CD4-positive, alpha-beta T cell treated with Interleukin-4 for 4 hours (primary cell): Measurements from ENCODE around the gene TMEM170A.
"Not testable (repeated sequence)": the region's sequence is repeated elsewhere in the genome, so short reads cannot be mapped to it uniquely, and the experiment has no call there.

Experiments
- DNase-seq: peaks from one replicate; pipeline ENCODE4 v3.0.0-alpha.2; 2020

Gene TMEM170A

DNA sequence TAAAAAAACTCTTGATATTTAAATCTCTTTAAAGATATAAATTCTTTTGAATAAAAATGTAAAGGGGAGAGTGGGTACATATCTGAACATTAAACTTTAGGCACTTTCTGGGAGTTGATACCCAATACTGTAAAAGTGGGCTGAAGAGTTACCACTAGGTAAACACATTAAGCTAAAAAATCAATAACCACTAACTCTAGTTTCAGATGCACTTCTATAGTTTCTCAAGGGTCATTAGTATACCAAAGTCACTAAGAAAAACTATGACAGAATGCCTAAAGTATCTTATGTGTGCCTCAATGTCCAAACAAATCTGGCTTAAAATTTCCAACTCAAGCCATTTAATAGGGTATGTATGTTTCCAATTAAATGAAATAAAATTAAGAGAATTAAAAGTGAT, 18.1 kb downstream of the TMEM170A start:
- DNase-seq, result no peak

DNA sequence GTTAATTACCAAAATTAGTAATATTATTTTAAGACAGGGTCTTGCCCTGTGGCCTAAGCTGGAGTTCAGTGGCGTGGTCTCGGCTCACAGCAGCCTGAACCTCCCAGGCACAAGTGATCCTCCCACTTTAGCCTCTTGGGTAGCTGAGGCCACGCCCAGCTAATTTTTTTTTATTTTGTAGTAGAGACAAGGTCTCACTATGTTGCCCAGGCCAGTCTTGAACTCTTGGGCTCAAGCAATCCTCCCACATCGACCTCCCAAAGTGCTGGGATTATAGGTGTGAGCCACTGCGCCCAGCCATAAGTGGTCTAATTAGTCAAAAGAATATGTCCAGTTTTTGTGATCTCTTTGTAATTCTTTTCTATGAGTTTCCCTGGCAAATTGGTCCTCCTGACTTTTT, 19.2 kb downstream of the TMEM170A start:
- DNase-seq, result no peak

DNA sequence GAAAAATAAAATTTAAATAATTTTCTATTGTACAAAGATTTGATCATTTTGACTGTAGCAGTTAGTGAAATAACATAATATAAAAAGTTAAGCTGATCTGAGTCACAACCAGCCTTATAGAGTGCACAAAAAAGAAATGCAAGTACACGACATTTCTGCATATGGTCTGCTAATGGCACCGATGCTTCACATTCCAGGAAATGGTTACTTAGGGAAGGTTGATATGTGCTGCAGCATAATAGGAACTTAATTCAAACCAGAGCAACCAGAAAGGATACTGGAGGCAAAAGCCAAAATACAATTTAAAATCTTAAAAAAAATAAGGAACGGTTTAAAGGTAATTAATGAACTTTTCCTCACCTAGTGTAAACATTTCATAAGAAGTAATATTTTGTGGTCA, 21.2 kb downstream of the TMEM170A start:
- DNase-seq, result no peak

DNA sequence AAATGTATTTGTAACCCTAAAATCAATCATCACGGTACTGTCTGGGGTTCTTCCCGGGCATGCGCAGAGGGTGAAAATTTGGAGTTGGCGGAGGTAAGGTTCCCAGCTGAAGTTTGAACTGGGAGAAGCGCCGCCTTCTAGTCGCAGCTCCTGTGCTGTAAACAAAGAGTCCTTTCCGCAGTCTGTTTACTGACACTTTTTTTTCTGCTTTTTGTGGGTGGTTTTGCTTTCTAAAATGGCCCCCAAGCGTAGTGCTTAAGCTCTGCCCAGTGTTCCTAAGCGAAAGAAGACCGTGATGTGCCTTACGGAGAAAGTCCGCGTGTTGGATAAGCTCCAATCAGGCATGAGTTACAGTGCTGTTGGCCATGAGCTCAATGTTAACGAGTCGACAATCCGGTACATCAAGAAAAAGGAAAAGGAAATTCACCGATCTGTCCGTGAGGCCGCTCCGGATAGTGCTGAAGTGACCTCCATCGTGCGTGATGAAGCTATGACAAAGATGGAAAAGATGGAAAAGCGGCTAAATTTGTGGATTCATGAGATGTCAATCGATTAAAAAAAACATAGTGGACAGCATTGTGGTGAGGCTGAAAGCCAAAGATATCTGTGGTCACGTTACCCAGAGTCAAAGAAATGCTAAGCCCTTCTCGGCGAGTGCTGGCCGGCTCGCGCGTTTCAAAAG, 30.6 kb downstream of the TMEM170A start:
- DNase-seq, result peak; percentile 84

DNA sequence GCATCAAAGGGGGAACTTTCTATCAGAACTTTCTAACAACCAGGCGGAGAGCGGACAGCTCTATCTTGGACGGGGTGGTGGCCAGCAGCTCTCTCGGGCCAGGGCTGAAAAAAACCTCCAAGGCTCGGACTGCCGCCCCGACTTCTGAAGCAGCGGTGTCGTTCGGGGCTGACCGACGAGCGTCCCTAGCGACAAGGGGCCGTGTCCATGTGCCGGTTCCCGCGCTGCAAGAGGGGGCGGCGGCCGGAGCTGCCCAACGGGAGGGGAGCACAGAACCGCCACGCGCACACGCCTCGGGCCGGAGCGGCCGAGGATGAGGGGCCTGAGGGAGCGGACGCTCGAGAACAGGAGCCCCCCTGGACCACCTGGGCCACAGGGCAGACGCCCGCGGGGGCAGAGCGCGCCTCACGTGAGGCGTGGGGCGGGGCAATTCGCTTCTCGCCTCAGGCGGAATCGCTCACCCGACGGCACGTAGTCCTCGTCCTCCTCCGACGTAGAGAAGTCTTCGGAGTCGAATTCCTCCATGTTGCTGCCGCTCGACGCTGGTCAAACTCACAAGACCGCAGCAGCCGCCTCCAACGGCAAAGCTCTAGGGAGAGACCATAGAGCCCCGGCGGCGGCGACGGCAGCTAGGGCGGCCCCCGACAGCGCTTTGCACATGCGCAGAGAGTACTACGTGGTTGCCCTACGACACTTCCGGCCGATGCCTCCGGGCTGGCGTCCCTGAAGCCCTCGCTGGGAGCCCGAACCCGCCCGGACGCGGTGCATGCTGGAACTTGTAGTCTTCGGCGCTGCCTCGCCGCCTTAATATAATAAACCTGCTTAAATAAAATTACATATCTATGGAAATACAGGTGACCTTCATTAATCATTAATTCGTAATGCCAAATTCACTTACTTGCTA, 31.4 kb downstream of the TMEM170A start, which contains the start of gene CFDP1:
Gene CFDP1 (minus strand): TSS at position 676 of the 904 bp plus-strand sequence. CDS start 151 bp downstream, at position 525.
- DNase-seq, result peak; percentile 94

DNA sequence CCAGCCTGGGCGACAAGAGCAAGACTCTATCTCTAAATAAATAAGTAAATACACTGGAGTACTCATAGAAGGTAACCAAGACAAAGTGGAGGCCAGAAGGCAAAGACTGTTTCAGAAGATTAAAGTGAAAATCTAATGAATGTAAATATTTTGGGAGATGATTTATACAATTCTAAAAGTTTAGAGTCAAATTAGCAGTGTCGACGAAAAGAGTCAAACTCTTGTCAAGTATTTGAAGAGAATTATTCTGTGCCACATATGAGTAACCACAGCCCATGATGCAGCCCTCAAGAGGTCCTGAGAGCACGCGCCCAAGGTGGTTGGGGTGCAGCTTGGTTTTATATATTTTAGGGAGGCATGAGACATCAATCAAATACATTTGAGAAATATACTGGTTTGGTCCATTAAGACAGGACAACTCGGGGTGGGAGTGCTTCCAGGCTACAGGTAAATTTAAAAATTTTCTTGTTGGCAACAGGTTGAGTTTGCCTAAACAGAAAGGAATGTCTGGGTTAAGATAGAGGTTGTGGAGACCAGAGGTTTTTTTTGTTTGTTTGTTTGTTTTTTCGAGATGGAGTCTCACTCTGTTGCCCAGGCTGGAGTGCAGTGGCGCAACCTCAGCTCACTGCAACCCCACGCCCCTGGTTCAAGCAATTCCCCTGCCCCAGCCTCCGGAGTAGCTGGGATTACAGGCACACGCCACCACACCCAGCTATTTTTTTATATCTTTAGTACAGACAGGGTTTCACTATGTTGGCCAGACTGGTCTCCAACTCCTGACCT, 34.7 kb downstream of the TMEM170A start:
- no peak for DNase-seq

DNA sequence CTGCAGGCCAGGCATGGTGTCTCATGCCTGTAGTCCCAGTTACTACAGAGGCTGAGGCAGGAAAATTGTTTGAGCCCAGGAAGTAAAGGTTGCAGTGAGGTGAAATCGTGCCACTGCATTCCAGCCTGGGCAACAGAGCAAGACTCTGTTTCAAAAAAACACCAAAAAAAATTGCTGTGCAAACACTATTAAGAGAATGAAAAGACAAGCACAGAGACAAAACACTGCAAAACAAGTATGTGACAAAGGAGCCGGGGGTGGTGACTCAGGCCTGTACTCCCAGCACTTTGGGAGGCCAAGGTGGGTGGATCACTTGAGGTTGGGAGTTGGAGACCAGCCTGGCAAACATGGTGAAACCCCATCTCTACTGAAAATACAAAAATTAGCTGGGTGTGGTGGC, 38.0 kb downstream of the TMEM170A start:
- DNase-seq, result not testable (repeated sequence)

DNA sequence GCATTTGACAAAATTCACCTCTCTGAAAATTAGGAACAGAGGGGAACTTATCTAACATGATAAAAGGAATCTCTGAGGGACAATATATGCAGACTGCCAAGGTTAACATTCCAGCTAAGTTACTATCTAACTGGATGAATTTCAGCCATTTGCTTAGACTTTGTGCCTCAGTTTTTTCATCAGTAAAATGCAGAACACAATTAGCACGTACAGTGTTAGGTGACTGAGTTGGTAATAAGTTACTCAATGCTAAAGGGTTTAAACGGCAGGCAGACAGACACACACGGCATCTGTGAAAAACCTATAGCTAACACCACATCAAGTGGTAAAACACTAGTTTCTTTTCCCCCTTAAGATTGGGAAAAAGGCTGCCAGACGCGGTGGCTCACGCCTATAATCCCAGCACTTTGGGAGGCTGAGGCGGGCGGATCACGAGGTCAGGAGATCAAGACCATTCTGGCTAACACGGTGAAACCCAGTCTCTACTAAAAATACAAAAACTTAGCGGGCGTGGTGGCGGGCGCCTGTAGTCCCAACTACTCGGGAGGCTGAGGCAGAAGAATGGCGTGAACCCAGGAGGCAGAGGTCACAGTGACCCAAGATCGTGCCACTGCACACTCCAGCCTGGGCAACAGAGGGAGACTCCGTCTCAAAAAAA, 40.3 kb downstream of the TMEM170A start:
- not testable (repeated sequence) for DNase-seq

DNA sequence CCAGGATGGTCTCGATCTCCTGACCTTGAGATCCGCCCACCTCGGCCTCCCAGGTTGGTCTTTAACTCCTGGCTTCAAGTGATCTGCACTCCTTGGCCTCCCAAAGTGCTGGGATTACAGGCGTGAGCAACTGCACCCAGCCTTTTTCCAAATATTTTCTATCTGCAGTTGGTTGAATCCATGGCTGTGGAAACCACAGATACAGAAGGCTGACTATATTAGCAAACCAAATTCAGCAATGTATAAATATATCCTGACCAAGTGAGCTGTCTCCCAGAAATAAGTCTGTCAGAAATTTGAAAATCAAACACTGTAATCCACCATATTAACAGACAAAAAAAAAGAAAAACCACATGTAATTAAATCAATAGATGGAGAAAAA, 40.8 kb downstream of the TMEM170A start:
- DNase-seq, result no peak

DNA sequence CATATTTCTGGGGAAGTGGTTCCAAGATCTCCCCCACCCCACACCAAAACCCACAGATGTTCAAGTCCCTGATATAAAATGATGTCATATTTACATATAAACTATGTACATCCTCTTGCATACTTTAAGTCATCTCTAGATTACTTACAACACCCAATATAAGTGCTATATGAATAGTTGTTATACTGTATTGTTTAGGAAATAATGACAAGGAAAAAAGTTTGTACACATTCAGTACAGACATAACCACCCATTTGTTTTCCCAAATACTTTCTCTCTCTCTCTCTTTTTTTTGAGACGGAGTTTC, 42.7 kb downstream of the TMEM170A start:
- no peak for DNase-seq

DNA sequence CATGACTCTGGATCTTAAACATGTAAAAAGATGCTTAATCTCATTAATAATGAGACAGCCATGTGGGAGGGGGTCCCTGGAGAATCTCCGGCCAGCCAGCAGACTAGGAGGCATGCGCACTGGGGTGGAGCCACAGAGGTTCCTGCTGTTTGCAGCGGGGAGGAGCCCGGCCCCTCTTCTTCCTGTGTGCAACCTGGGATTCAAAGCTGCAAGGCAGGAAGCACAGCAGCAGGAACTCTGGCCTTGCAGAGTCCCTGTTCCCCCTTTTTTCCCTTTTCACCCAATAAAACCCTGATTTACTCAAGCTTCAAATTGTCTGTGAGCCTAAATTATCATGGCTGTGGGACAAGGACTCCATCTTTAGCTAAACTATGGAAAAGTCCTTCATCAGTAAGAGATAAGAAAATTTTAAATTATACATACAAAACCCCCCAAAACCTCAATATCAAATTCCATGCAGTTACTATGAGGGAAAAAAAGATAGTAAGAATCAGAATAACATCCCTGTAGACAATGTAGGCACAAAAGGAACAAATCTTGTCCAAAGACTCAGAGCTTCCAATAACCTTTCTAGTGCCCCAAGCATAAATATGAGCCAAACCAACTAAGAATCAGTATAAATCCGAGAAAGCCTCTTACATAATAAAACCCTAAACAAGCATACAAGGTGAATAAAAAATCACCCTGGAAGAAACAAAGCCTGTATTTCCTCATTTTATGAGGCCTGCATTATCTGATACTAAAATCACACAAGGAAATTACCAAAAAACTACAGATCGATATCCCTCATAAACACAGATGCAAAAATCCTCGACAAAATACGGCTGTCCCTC, 43.3 kb downstream of the TMEM170A start:
- DNase-seq, result no peak

DNA sequence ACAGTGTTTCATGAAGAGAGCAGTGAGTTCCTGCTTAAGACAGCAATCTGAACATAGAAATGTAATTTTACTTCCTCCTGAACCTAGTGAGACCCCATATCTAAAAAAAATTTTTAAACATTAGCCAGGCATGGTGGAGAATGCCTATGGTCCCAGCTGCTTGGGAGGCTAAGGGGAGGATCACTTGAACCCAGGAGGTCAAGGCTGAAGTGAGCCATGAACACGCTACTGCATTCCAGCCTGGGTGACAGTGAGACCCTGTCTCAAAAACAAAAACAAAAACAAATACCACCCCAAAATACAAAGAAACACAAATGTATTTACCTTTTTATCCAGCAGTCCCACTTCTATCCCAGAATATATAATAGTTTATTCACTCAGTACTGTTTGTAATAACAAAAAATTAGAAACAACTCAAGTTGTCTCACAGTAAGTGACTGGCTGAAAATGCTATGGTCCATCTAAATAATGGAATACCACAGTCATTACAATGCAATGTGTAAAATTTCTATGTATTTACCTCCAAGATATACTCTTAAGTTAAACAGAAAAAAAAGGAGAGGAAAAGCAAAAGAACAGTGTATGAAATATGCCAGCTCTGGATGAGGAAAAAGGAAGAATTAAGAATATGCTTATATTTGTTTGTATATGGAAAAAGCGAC, 47.5 kb downstream of the TMEM170A start:
- no peak for DNase-seq

DNA sequence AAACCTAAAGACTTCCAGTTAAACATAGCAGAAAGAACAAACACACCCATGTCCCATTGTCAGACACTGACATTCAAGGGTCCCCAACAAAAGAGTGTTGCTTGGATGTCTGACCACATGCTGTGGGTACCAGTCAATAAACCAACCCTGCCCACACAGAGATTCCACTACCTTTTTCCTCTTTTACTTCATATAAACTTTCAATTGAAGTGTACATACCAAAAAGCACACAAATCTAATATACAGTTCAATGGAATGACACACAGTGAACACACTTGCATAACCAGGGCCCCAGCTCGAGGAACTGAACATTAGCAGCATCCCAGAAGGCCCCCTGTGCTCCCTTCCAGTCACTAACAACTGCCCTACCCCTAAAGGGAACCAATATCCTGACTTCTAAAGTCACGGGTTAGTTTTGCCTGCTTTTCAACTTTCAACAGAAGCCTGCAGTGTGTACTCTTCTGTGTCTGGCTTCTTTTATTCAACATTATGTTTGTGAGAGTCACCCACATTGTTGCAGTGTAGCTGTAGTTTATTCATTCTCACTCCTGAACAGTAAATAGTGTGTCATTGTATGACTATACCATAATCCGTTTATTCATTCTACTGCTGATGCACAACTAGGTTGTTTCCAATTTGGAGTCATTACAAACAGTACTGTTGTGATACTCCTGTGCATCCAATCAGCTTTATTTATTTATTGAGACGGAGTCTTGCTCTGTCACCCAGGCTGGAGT, 49.2 kb downstream of the TMEM170A start:
- no peak for DNase-seq

DNA sequence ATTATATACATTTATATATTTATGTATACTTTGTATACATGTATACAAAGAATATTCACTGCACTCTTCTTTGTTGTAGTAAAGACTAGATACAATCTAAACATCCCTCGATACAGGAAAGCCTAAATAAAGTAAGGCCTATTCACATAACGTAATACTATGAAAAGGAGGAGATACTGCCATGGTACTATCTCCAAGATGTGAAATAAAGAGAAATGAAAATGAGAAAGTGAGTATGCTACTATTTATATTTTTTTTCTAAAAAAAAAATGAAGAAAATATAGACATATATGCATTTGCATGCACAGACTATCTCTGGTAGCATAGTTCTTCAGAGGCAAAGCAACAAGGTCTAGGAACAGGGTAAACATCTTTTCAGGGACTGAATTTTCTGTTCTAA, 50.5 kb downstream of the TMEM170A start:
- DNase-seq, result no peak

DNA sequence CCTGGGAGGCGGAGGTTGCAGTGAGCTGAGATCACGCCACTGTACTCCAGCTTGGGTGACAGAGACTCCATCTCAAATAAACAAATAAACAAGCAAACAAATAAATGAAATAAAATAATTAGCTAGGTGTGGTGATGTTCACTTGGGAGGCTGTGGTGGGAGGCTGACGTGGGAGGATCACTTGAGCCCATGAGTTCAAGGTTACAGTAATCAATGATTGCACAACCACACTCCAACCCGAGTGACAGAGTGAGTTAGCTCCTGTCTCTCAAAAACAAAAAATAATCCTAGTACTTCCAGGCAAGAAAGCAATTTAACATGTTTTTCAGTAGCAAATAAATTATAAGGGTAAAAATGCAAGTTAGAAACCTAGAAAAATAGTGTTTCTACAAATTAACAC, 57.5 kb downstream of the TMEM170A start:
- DNase-seq, result no peak

DNA sequence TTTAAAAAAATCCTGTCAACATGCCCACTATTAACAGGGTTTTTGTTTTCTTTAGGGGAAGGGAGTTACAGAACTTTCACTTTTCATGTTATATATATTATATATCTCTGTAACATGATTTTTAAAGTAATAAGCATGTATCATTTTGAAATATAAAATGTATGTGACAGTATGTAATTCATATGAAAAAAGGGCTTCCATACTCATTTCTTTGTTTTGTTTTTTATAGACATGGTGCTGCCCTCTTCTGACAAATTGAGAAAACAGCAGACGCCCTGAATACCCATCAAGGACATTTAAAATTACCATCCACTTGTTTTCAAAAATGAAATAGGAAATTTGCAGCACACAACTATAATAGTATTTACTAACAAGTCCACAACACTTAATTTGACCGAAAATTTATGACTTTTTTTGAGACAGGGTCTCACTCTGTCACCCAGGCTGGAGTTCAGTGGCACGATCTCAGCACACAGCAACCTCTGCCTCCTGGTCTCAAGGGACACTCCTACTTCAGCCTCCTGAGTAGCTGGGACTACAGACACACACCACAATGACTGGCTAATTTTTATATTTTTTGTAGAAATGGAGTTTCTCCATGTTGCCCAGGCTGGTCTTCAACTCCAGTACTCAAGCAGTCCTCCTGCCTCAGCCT, 61.5 kb downstream of the TMEM170A start:
- peak; percentile 53 for DNase-seq

DNA sequence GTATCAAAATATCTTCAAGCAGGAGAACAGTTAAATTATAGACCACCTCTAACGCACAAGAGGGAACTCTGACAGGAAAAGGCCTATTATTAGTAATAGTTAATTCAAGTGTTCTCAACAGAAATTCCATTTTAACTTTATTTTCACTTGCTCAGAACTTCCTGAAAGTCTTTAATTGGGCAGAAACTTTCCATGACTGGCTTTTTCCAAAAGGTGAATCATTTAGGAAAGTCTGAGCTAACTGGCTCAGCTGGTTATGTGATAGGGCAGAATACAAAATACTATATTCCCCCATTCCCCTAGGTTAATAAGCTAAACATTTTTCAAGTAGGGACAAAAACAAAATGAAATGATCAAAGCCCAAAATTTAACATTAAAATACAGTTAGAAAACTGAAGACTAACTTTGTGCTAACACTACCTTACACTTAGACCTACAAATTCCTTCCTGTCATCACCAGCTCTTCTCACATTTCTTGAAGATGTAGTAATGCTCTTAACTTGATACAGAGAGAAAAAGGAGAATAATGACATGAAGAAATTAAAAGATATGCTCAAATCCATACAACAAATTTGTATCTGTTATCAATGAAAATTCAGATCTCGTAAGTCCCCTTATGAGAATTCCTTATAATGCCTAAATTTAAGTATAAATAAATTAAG, 62.2 kb downstream of the TMEM170A start:
- DNase-seq, result no peak

DNA sequence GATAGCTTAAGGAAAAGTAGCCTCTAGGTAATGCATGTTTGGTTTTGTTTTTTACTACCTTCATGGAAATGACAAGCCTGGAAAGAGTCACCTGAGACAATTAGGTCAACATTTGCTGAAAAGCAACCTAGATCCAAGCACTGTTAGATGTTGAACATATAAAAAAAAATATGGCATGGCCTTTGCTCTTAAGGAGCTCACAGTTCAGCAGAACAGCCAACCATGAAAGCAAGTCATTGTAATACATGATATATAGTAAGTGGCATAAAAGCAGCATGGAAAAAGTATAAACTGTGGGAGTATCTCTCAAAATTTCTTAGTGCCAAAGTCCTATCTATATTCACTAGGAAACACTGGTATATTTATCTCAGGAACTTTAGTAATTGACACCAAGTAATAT, 62.8 kb downstream of the TMEM170A start:
- DNase-seq, result no peak

DNA sequence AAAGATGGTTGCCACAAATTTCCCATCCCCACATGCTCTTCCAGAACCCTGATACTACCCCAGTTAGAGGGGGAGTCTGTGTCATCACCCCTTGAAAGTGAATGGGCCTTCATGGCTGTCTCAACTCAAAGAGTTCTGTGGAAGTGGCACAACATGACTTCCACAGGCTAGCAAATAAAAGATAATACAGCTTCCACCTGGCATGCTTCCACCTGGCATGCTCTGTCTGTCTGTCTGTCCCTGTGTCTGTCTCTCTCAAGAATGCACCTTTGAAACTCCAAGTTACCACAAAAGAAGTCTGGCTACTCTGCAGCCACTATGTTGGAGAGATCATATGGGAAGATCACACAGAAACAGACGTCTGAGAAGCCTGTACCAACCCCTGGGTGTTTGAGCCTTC, 66.2 kb downstream of the TMEM170A start:
- no peak for DNase-seq

DNA sequence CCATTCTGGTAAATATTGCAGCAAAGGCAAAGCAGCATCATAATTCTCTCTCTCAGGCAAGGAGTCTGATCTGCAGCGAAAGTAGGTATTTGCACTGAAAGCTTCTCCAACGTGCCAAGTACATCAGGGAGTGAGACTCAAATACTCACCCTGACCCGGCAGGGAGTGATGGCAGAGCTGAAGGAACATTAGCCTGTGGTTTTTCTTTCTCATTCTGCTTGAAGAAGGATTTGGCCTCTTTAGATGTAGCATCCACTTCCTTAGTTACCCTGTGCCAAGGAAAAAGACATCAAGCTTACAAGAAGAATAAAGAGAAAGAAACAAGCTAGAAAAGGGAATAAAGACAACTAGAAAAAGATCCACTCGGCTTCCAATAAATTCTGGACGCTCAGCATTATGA, 69.5 kb downstream of the TMEM170A start:
- no peak for DNase-seq
